ENCODE measurements around the gene BAIAP2L2.

The BAIAP2L2 gene

DNA sequence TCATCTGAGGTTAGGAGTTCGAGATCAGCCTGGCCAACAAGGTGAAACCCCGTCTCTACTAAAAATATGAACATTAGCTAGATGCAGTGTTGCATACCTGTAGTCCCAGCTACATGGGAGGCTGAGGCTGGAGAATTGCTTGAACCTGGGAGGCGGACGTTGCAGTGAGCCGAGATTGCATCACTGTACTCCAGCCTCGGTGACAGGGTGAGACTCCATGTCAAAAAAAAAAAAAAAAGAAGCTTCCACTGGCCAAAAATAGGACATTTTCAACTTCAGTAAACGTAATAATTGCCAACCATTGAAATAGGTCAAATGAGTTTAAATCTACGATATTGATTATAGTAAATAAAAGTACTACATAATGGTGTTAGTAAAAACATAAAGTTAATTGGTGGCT, 6.8 kb downstream of the BAIAP2L2 start:
- TF ChIP-seq, protein P1, sequence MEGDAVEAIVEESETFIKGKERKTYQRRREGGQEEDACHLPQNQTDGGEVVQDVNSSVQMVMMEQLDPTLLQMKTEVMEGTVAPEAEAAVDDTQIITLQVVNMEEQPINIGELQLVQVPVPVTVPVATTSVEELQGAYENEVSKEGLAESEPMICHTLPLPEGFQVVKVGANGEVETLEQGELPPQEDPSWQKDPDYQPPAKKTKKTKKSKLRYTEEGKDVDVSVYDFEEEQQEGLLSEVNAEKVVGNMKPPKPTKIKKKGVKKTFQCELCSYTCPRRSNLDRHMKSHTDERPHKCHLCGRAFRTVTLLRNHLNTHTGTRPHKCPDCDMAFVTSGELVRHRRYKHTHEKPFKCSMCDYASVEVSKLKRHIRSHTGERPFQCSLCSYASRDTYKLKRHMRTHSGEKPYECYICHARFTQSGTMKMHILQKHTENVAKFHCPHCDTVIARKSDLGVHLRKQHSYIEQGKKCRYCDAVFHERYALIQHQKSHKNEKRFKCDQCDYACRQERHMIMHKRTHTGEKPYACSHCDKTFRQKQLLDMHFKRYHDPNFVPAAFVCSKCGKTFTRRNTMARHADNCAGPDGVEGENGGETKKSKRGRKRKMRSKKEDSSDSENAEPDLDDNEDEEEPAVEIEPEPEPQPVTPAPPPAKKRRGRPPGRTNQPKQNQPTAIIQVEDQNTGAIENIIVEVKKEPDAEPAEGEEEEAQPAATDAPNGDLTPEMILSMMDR (IDR thresholded peaks at IDR 0.05; ENCODE audit: low read depth, low read length) = no peak
- TF ChIP-seq, protein P2, sequence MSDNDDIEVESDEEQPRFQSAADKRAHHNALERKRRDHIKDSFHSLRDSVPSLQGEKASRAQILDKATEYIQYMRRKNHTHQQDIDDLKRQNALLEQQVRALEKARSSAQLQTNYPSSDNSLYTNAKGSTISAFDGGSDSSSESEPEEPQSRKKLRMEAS (IDR thresholded peaks at IDR 0.05; ENCODE audit: low read depth, low read length) = no peak
- no peak for TF ChIP-seq MYC (IDR thresholded peaks at IDR 0.05; ENCODE audit: low read depth, low read length)
- TF ChIP-seq POLR2A (IDR thresholded peaks at IDR 0.05; ENCODE audit: extremely low read depth, insufficient read length) = no peak
- DNase-seq (ENCODE audit: low read depth) = no peak
- no peak overlapping the region for H3K4me3 ChIP-seq (ENCODE audit: low read depth, low read length)

DNA sequence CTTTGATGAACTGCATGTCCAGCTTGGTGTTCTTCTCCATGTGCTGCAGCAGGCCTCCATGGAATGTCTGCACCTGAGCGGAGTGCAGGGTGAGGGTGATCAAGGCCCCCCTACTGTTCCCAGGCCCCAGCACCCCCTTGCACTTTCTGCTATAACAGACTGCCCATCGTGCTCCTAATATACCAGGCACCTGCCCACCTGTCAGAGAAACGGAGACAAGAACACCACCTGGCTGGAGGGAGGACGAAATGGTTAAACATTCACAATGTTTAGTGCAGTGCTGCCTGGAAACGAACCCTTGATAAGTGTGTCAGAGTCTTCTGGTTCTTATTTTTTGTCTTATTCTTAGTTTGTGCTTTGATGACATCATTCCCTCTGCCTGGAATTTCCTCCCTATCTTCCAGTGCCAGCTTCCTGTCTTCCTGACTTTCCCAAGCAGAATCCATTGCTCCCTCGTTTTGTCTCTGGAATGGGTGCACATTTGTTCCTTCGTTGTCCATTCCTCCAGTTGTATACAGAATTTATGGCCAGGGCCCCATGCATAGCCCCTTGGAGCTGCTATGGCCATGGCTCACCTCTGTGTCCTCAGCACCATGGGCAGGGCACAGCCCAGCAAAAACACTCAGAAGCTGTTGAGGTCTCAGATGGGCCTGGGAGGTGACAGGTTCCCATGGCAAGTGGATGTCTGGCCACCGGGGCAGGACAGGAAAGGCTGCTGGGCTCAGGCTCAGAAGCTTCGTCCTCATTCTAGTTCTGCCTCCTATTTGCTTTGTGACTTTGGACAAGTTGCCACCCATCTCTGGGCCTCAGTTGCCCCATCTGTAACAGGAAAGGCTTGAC, 11.9 kb downstream of the BAIAP2L2 start:
- TF ChIP-seq MYC (IDR thresholded peaks at IDR 0.05; ENCODE audit: low read depth, low read length) (no peak), POLR2A (IDR thresholded peaks at IDR 0.05; ENCODE audit: extremely low read depth, insufficient read length) (no peak)
- TF ChIP-seq, protein P1 (IDR thresholded peaks at IDR 0.05; ENCODE audit: low read depth, low read length) = no peak
- TF ChIP-seq, protein P2 (IDR thresholded peaks at IDR 0.05; ENCODE audit: low read depth, low read length) = no peak
- no peak overlapping the region for H3K4me3 ChIP-seq (ENCODE audit: low read depth, low read length)
- DNase-seq (ENCODE audit: low read depth) = no peak

DNA sequence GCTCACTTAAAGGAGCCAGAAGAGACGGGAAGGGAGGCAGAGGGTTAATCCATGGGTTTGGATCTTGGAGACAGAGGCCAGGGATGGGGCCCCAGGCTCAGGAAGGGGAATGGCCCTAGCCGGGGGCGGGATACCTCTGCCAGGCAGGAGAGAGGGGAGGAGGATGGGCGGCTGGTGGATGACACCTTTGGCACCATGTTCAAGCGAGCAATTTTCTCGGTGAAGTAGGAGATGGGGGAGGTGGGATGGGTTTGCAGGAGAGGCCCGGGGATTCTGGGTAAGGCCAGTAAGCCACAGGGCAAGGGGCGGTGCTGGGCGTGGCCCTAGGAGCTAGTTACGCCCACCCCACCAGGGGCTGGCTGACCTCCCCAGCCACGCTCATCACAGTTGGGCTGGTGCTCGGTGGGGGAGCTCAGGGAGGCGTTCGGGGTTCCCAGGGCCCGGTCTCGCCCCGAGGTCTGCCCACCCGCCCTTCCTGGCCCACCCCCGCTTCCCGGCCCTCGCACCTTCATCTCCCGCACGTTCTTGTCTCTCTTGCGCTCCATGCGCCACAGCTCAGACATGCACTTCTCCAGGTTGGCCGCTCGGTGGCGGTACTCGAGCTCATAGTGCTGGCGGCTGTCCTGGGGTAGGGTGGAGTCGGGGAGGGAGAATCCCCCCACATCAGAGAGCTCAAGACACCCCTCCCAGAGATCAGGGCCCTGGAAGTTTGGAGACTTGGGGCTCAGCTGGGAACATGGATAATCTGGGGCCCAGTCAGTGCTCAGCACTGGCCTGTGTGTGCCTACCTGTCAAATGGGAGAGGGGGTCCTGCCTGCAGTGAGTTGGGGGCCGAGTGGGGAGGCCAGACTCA, 12.7 kb downstream of the BAIAP2L2 start:
- H3K4me3 ChIP-seq (ENCODE audit: low read depth, low read length) = no peak overlapping the region
- TF ChIP-seq, protein P1 (IDR thresholded peaks at IDR 0.05; ENCODE audit: low read depth, low read length) = no peak
- no peak for TF ChIP-seq POLR2A (IDR thresholded peaks at IDR 0.05; ENCODE audit: extremely low read depth, insufficient read length)
- no peak for TF ChIP-seq MYC (IDR thresholded peaks at IDR 0.05; ENCODE audit: low read depth, low read length)
- TF ChIP-seq, protein P2 (IDR thresholded peaks at IDR 0.05; ENCODE audit: low read depth, low read length) = no peak
- DNase-seq (ENCODE audit: low read depth) = no peak

DNA sequence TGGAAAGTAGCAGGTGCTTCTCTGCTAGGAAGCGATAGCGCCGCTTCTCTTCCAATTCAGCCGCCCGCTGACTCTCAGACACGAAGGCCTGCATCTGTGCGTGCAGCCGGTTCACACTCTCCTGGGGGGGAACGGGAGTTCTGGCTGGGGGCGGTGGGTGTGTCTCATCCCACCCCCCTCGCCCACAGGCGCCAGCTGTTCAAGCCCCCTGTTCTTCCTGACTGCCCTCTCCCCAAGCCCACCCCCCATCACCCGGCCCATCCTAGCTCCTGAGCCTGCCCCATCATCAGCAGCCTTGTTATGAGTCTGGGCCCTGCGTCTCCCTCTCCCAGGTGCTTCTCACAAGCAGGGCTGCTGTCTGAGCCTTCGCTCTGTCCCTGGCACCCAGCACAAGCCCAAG, 13.4 kb downstream of the BAIAP2L2 start:
- H3K4me3 ChIP-seq (ENCODE audit: low read depth, low read length) = no peak overlapping the region

DNA sequence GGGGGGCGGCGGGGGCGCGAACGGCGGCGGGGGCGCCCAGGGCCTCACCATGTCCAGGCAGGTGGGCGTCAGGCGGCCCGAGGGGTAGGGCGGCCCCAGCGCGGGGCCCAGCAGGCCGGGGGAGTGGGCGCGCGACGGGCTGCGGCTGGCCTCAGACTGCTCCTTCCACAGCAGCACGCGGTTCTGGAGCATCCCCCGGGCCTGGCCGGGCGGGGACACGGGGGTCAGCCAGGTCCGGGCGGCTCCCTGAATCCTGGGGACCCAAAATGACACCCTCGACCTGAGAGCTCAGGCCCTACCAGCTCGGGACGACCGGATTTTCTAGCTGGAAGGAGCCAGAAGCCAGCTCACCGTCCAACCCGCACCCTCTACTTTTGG, 21.0 kb downstream of the BAIAP2L2 start:
- TF ChIP-seq, protein P2 (IDR thresholded peaks at IDR 0.05; ENCODE audit: low read depth, low read length) = no peak
- DNase-seq (ENCODE audit: low read depth) = no peak
- H3K4me3 ChIP-seq (ENCODE audit: low read depth, low read length) = no peak overlapping the region

More for the DNA sequence above, 13.4 kb downstream of the BAIAP2L2 start:
- DNase-seq (ENCODE audit: low read depth) = no peak
- no peak for TF ChIP-seq MYC (IDR thresholded peaks at IDR 0.05; ENCODE audit: low read depth, low read length)
- no peak for TF ChIP-seq POLR2A (IDR thresholded peaks at IDR 0.05; ENCODE audit: extremely low read depth, insufficient read length)
- TF ChIP-seq, protein P1 (IDR thresholded peaks at IDR 0.05; ENCODE audit: low read depth, low read length) = no peak
- TF ChIP-seq, protein P2 (IDR thresholded peaks at IDR 0.05; ENCODE audit: low read depth, low read length) = no peak

Data from NB4 (cell line).